ENCODE data around the gene SPDYE2.
"Not testable (repeated sequence)": the region's sequence is repeated elsewhere in the genome, so short reads cannot be mapped to it uniquely, and the experiment has no call there.

The SPDYE2 gene

DNA sequence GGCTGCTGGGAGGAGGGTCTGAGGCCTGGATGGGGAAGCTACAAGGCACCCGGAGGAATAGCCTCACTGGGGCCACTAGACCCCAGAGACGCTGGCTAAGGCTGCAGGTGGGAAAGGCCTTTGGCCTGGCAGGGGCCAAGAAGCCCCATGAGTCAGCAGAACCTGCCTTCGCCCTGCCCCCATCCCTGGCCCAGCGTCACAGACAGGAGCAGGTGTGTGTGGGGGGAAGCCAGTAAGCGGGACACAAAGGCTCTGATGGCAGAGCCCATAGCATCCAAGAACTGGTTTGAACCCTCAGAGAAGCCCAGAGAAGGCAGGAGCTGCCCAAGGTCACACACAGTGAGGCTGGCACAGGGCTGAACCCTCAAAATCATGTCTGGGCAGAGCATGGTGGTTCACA lies 55.8 kb downstream of the SPDYE2 start:
- DNase-seq, result not testable (repeated sequence)

DNA sequence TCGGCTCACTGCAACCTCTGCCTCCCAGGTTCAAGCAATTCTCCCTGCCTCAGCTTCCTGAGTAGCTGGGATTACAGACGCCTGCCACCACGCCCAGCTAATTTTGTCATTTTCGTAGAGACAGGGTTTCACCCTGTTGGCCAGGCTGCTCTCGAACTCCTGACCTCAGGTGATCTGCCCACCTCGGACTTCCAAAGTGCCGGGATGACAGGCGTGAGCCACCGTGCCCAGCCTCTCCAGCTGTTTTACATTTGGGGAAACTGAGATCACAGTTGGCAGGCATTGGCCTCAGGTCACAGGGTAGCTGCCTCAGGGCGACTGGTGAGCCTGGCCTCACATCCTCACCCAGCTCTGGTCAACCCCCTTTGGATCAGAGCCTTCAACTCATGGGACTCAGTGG lies 58.7 kb downstream of the SPDYE2 start:
- DNase-seq, result not testable (repeated sequence)

DNA sequence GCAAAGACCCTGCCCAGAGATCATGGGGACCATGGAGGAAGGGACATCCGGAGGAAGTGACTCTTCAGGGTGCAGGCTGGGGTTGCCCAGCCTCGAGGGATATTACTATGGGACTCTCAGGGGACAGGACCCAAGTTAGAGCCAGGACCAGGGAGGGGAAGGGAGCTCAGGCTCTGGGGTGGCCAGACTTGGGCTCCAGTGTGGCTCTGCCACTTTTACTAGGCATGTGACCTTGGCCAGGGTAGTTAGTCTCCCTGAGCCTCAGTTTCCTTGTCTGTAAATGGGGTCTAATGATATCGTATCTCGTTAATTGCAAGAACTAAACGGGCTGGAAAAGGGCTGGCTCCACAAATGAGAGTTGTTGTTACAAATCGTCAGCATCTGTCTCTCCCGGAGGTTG lies 59.4 kb downstream of the SPDYE2 start:
- DNase-seq, result not testable (repeated sequence)

DNA sequence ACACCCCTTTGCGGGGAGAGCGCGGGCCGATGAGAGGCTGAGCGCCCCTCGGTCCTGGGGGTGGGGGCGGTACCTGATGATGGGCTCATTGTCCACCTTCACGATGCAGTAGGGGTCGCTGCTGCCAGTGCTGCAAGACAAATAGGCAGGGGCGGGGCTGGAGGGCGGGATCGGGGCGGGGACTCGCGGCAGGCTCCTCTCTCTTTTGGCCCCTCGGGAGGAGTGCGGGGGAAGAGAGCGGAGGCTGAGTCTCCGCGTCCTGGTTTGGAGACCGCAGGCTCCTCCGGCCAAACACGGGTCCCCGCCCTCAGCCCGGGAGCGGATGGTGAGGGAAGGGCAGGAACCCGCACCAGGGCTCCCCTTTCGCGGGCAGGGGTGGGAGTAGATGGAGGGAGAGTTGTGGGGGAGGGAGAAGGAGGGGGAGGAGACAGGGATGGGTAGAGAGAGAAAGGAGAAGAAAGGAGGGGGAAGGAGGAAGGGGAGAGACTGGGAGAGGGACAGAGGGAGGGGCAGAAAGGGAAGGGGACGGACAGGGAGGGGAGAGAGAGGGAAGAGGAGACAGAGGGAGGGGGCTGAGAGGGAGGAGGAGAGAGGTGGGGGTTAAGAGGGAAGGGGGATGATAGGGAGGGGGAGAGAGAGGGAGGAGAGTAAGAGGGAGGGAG lies 60.1 kb downstream of the SPDYE2 start:
- DNase-seq, result not testable (repeated sequence)

DNA sequence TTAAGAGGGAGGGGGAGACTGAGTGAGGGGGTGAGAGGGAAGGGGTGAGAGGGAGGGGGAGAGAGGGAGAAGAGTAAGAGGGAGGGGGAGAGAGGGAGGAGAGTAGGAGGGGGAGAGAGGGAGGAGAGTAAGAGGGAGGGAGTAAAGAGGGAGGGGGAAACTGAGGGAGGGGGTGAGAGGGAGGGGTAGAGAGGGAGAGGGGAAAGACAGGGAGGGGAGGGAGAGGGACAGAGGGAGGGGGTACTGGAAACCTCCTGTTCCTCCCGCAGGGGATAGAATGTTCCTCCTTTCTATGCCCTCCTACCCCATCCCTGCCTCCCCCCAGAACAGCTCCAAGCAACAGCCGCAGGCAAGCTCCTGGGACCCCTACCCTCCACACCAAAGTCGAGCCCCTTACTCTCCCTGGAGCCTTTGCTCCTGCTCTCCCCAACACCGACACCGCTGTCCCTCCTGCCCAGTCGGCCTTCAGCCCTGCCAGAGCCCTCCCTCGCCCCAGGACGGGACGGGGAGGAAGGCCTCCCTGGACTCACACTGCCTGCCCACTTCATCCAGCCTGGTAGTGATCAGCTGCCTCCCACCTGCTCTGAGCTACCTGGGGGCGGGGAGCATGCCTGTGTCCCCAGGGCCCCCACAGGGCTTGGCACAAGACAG lies 60.8 kb downstream of the SPDYE2 start:
- not testable (repeated sequence) for DNase-seq

Data from DMS79 (cell line).